Skeletal muscle tissue (tissue), 4 donors: ENCODE measurements around the gene BCKDHA. TPM values are rescaled to one million over a fixed set of nuclear protein-coding genes. Genes with fewer than 3 reads are reported as not detected.
"Not testable (repeated sequence)": the region's sequence is repeated elsewhere in the genome, so short reads cannot be mapped to it uniquely, and the experiment has no call there.

Experiments used
- H3K27ac ChIP-seq: one replicate; pipeline ENCODE4 v1.7.0; 2013; ENCODE audit warnings: mild to moderate bottlenecking, low read depth, low read length, inconsistent platforms
- H3K27me3 ChIP-seq, 3 donors: one replicate each; pipeline ENCODE4 v1.7.0; 2013; ENCODE audit warnings: low read length in 3 of 3; ENCODE audit not compliant: control insufficient read depth in 3 of 3, insufficient read depth in 3 of 3
- H3K36me3 ChIP-seq, 3 donors: one replicate each; pipeline ENCODE4 v1.7.0; 2013; ENCODE audit warnings: low read length in 3 of 3; ENCODE audit not compliant: control insufficient read depth in 3 of 3, insufficient read depth in 3 of 3
- H3K4me1 ChIP-seq, 3 donors: one replicate each; pipeline ENCODE4 v1.7.0; 2013; ENCODE audit warnings: low read length in 3 of 3, mild to moderate bottlenecking in 3 of 3; ENCODE audit not compliant: control insufficient read depth in 3 of 3, insufficient read depth in 3 of 3
- H3K4me3 ChIP-seq, 3 donors: one replicate each; pipeline ENCODE4 v1.7.0; 2013; ENCODE audit warnings: low read length in 3 of 3
- H3K9ac ChIP-seq, 3 donors: one replicate each; pipeline ENCODE4 v1.7.0; 2013; ENCODE audit warnings: low read length in 3 of 3, mild to moderate bottlenecking in 3 of 3, moderate library complexity in 2 of 3, low read depth in 1 of 3
- H3K9me3 ChIP-seq, 3 donors: one replicate each; pipeline ENCODE4 v1.7.0; 2013; ENCODE audit warnings: low read length in 3 of 3; ENCODE audit not compliant: control insufficient read depth in 3 of 3
- total RNA-seq: library from RNA; depleted of rRNA; stranded (reverse); fragments of >200 nt; gene quantifications from one replicate; pipeline ENCODE4 v1.2.3, GENCODE V29; 2014
- donor health status: Osteomylitis.

Gene BCKDHA
- total RNA-seq, 1 donor from 2014 or later: 46.4 TPM

- no peaks in the 10 kb centered on the region for H3K9me3 ChIP-seq
- H3K36me3 ChIP-seq: peaks cover 0 to 14% (median 5%) of the 10 kb centered on the region in 3 donors
- no peak overlapping the region for H3K4me3 ChIP-seq
- no peak overlapping the region for H3K27ac ChIP-seq
- no peak overlapping the region for H3K9ac ChIP-seq
- peaks cover 30 to 33% (median 32%) of the 10 kb centered on the region in 3 donors for H3K4me1 ChIP-seq
- H3K27me3 ChIP-seq: no peaks in the 10 kb centered on the region
Measured at GRCh38 chr19:41401483-41401882, 3.9 kb downstream of the BCKDHA start.

- Histone ChIP-seq H3K27ac (no peak overlapping the region), H3K36me3 (peaks cover 0 to 14% (median 5%) of the 10 kb centered on the region in 3 donors), H3K9me3 (no peaks in the 10 kb centered on the region), H3K27me3 (no peaks in the 10 kb centered on the region), H3K9ac (no peak overlapping the region), H3K4me1 (peaks cover 27 to 32% (median 29%) of the 10 kb centered on the region in 3 donors), H3K4me3 (no peak overlapping the region)
Measured at GRCh38 chr19:41402010-41402409, 4.4 kb downstream of the BCKDHA start.

DNA sequence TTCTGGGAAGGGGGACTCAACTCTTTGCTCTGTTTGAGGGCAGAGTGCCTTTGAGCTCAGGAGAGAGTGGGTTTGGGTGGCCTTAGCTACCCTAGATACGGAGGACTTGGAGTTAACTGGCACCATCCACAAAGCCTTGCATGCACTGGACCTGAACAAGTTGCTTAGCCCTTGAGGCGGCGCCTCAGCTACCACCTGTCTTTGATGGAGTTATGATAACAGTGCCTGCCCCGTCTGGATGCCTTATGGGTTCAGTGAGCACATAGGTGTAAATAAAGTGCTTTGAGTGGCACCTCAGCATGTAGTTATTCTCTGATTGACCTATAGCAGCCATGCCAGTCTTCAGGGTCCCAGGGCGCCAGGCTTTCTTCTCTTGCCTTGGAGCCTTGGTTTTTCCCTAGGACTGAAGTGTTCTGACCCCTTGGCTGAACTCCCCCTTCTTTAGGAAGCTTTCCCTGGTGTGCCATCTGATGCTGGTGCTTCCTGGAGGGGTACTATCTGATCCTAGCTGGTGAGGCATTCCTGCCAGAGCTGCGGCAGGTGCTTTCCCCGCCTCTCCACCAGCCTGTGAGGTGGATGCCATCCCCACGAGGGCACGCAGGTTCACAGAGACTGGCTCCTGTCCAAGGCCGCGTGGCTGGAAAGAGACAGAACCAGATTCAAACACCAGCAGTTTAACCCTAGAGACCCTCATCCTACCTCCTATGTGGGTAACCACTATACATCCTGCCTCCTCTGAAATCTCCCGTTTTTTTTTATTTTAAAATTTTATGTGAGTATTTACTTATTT lies 5.8 kb downstream of the BCKDHA start:
- Histone ChIP-seq H3K4me3 (no peak overlapping the region), H3K27me3 (no peaks in the 10 kb centered on the region), H3K27ac (no peak overlapping the region), H3K9me3 (no peaks in the 10 kb centered on the region), H3K4me1 (peaks cover 29% of the 10 kb centered on the region in 3 donors), H3K36me3 (peaks cover 0 to 11% (median 5%) of the 10 kb centered on the region in 3 donors), H3K9ac (peak overlapping the region in 1 of 3 donors; percentile 19)

DNA sequence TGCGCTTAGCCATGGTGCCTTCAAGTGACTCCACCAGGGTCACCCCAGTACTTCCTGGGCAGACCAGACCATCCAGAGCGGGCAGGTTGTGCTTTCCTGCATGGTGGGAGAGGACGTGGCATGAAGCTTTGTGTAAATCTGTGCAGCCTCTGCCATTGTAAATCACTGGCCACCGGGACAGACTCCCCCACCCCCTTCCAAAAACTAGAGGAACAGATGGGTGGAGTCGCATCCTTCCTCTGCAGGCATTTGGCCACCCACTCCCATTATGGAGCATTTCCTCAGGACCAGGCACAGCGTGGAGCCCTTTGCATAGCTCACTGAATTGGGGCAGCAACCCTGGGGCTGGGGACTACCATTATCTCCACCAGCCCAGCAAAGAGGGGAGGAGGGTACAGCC lies 8.2 kb downstream of the BCKDHA start:
- Histone ChIP-seq H3K9ac (no peak overlapping the region), H3K4me3 (no peak overlapping the region), H3K4me1 (peaks cover 30 to 46% (median 42%) of the 10 kb centered on the region in 3 donors), H3K36me3 (peaks cover 0 to 12% (median 5%) of the 10 kb centered on the region in 3 donors), H3K27me3 (no peaks in the 10 kb centered on the region), H3K9me3 (no peaks in the 10 kb centered on the region), H3K27ac (no peak overlapping the region)

- Histone ChIP-seq H3K9me3 (no peaks in the 10 kb centered on the region), H3K27me3 (no peaks in the 10 kb centered on the region), H3K36me3 (peaks cover 0 to 17% (median 0%) of the 10 kb centered on the region in 3 donors), H3K9ac (no peak overlapping the region), H3K4me1 (peaks cover 44 to 55% (median 54%) of the 10 kb centered on the region in 3 donors), H3K27ac (no peak overlapping the region), H3K4me3 (no peak overlapping the region)
Measured at GRCh38 chr19:41407271-41407670, 9.7 kb downstream of the BCKDHA start.

- Histone ChIP-seq H3K27me3 (no peaks in the 10 kb centered on the region), H3K36me3 (peaks cover under 1 to 16% (median 6%) of the 10 kb centered on the region in 3 donors), H3K9ac (peak overlapping the region in 1 of 3 donors; percentile 45), H3K4me1 (peaks cover 47 to 55% (median 55%) of the 10 kb centered on the region in 3 donors), H3K9me3 (no peaks in the 10 kb centered on the region), H3K4me3 (no peak overlapping the region), H3K27ac (no peak overlapping the region)
Measured at GRCh38 chr19:41408256-41408655, 10.6 kb downstream of the BCKDHA start.

DNA sequence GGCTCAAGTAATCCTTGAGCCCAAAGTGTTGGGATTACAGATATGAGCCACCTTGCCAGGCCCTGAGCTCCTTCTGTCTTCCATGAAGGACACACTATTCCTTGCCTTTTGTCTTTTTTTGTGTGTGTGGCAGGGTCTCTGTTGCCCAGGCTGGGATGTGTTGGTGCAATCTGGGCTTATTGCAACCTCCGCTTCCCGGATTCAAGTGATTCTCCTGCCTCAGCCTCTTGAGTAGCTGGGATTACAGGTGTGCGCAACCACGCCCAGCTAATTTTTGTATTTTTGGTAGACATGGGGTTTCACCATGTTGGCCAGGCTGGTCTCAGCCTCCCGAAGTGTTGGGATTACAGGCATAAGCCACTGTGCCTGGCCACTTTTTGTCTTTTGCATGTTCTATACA lies 11.2 kb downstream of the BCKDHA start:
- H3K27me3 ChIP-seq, H3K9me3 ChIP-seq: not testable (repeated sequence)
- peaks cover 3 to 17% (median 10%) of the 10 kb centered on the region in 3 donors for H3K36me3 ChIP-seq
- H3K4me3 ChIP-seq: peak overlapping the region in 1 of 3 donors; percentile 52
- H3K9ac ChIP-seq: peak overlapping the region in 1 of 3 donors; percentile 71
- peak overlapping the region; percentile 42 for H3K27ac ChIP-seq
- H3K4me1 ChIP-seq: peaks cover 51 to 57% (median 56%) of the 10 kb centered on the region in 3 donors

DNA sequence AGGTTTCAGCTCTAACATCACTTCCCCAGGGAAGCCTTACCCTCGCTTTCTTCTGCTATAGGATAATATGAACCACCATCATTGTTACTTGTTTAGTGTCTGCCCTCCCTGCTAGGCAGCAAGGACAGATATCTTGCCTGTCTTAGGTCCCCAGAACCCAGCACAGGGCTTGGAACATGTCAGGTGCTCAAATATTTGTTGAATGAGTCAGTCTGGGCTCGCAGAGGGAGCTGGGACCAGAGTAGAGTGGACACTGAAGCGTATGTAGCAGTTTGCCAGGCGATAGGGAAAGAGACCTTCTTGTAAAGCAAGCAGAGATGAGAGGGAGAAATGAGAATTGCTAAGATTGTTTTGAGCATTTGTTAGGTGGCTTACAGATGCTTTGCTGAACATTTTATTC lies 11.7 kb downstream of the BCKDHA start:
- peak overlapping the region; percentile 42 for H3K27ac ChIP-seq
- peak overlapping the region in 1 of 3 donors; percentile 52 for H3K4me3 ChIP-seq

DNA sequence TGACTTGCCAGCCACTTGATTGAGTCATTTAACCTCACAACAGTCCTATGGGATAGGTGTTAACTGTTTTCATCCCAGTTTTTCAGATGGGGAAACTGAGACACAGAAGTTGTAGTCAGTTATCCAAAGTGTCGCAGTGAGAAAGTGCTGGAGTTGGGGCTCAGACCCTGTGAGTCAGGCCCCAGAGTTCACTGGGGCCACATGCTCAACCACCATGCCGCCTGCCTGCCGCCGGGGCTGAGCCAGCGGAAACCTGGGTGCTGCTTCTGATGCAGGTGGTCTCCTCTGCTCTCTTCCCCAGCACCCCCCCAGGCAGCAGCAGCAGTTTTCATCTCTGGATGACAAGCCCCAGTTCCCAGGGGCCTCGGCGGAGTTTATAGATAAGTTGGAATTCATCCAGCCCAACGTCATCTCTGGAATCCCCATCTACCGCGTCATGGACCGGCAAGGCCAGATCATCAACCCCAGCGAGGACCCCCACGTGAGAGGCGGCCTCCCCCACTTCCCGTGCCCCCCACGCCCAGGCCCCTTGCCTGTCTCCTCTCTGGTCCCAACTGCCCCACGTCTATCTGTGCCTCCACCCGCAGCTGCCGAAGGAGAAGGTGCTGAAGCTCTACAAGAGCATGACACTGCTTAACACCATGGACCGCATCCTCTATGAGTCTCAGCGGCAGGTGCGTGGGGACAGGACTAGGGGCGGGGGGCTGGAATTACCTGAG lies 12.9 kb downstream of the BCKDHA start:
- Histone ChIP-seq H3K36me3 (peaks cover 17 to 31% (median 21%) of the 10 kb centered on the region in 3 donors), H3K4me3 (no peak overlapping the region), H3K27me3 (no peaks in the 10 kb centered on the region), H3K4me1 (peaks cover 65 to 73% (median 73%) of the 10 kb centered on the region in 3 donors), H3K9ac (peak overlapping the region in 1 of 3 donors; percentile 72), H3K27ac (peak overlapping the region; percentile 59), H3K9me3 (no peaks in the 10 kb centered on the region)

More for the DNA sequence above, 11.7 kb downstream of the BCKDHA start:
- no peaks in the 10 kb centered on the region for H3K27me3 ChIP-seq
- no peaks in the 10 kb centered on the region for H3K9me3 ChIP-seq
- H3K4me1 ChIP-seq: peaks cover 56 to 62% (median 61%) of the 10 kb centered on the region in 3 donors
- H3K36me3 ChIP-seq: peaks cover 7 to 22% (median 12%) of the 10 kb centered on the region in 3 donors
- H3K9ac ChIP-seq: peak overlapping the region in 1 of 3 donors; percentile 71
